ENCODE data around the gene OXER1.
"Not testable (repeated sequence)": the region's sequence is repeated elsewhere in the genome, so short reads cannot be mapped to it uniquely, and the experiment has no call there.

Gene OXER1

DNA sequence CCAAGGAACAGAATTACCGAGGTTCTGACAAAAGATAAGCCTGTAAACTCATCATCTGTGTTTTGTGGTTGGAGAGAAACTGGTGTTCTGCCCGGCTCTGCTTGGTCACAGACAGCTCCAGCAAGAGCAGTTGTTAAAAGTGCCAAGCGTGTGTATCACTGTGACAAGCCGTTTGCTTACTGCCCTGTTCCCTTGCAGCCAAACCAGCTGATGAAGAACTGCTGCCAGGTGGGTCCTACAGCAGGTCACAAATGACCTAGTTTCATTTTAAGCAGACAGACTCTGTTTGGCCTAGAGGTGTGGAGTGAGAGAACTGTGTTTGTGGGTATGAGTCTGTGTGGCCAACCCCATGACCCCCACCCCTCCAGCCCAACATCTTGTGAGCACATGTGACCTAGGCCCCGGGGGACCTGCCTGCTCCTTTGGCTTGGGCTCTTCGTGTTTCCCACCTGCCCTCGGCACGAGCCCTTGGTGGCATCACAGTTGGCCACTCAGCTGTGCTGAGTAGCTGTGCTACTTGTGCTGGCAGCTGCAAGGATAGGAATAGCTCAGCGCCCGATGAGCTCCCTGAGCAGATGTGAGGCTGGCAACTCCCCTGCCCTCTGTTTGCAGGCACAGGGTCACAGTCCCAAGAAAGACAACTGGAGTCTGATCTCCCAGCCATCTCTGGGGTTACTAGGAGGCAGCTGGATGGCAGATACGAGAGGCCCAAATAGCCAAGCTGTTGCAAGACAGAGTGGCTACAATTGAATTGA lies 9.7 kb downstream of the OXER1 start:
- in situ Hi-C loops (cut with MboI; ENCODE audit: low sequenced_read_pairs), result no loop called here

DNA sequence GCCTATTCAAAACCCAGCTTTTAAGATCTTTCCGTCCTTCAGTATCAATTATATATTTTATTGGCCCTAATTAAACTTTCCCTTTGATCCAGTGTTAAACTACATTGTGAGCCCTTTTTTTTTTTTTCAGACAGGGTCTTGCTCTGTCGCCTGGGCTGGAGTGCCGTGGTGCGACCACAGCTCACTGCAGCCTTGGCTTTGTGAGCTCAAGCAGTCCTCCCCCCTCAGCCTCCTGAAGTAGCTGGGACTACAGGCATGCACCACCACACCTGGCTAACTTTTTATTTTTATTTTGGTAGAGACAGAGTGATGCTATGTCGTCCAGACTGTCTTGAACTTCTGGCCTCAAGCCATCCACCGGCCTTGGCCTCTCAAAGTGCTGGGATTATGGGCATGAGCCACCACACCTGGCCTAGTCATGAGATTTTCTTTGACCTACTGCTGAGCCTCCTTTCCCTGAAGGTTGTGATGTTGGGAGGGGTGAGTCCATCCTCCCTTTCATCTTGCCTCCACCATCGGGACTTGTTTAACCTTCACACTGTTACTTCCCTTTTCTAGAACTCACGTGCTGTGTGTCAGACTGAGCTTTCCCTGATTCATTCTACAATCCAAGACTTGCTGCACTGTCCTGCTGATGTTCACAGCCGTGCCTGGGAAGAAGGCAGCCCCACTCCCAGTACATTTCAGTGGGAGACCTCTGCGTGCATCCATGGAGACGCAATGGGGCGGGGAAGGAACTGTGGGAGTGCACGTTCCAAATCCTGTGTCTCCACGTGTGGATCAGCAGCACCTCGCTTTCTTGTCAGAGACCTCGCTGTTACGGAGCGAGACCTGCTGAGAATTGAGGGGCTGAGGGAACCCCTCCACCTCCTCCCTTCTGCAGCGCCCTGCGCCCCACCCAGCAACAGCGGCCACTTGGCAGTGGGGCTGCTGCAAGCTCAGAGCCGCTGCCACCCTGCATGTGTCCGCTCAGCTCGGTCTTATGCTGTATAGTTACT lies 10.8 kb downstream of the OXER1 start:
- in situ Hi-C loops (cut with MboI; ENCODE audit: low sequenced_read_pairs), result no loop called here

DNA sequence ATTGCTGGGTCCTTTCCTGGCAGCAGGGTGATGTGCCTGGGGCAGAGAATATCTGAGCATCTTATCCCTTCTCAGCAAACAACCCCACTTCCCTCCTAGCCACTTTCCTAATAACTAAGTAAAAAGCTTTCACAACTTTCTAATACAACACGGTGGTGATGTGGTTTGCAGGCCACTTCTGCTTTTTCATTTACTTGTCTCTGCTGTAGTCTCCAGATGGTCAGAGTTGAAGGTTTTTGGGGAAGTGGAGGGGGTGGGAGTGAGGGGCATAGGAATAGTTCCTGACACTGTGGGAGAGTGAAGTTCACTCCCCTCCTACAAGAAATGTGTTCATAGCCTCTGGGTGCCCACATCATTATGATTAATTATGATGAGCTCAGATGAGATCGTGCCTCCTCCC lies 11.6 kb downstream of the OXER1 start:
- in situ Hi-C loops (cut with MboI; ENCODE audit: low sequenced_read_pairs), result no loop called here

DNA sequence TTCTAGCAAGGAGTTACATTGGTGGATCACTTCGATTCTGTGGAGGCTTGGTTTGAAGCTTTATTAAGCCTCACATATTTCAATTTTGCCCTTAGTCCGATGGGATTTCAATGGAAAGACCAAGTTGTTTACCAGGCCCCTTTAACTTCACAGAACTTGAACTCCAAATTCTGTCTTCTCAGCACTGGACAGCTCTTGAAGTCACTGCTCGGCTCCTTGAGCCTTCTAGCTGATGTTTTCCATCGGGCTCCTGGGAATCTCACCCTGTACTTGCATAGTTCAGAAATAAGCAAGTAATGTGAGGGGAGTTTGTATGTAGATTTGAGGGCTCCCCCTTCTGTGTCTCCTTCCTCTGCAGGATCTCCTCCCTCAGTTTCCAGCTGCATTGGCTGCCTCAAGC lies 15.1 kb downstream of the OXER1 start:
- in situ Hi-C loops (cut with MboI; ENCODE audit: low sequenced_read_pairs), result no loop called here

DNA sequence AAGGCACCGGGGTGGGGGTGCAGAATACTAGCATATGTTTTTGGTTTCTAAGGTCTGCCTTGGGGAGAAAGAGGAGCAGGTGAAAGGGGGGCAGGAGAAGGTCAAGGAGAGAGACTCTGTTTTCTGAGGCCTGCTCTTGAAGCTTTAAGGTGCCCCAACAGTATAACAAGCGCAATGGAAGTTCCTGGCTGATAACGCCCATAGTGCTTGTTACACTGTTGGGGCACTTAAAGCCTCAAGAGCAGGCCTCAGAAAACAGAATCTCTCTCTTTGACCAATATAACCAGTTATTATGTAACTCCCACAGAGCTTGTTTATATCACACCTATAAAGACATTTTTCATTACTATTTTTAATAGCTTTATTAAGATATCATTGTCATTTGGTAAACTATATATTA lies 16.5 kb downstream of the OXER1 start:
- in situ Hi-C loops (cut with MboI; ENCODE audit: low sequenced_read_pairs), result no loop called here

DNA sequence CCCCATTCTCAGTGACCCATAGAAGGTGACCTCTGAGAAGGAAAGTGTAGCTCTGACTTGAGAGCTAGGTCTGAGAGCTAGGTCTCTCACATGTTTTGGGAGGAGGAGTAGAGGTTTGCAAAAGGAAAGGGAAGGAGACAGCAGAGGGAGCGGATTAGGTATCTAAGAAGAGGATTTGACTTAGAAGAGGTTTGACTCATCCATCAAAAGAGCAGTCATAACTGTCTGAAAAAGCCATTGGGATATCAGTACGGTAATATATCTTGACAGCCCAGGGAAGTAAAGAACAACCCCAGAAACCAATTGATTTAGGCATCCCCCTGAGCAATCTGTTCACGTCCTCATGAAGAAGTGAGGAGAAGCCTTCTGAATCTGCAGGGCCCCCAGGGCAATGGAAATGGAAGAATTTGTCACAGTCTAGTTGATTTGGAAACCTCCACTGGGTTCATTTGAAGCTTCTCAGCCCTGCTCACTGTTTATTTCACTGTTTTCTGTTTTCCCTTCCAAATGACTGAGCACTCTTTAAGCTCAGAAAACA lies 19.3 kb downstream of the OXER1 start:
- in situ Hi-C loops (cut with MboI; ENCODE audit: low sequenced_read_pairs), result no loop called here

DNA sequence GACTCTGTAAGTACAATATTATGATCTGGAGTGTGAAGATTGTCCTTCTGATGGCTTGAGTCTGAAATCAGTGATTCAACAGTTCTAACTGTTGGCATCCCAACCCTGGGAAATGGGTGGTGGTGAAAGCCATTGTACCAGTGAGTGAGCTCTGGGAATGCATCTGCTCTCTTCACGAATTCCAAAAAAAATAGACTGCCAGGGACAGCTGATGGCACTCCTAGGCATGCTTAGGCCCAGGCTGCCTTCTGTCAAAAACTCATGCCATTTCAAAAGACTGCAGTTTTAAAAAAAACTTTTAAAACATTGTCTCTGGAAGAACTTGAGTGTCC lies 20.3 kb downstream of the OXER1 start:
- in situ Hi-C loops (cut with MboI; ENCODE audit: low sequenced_read_pairs), result no loop called here

DNA sequence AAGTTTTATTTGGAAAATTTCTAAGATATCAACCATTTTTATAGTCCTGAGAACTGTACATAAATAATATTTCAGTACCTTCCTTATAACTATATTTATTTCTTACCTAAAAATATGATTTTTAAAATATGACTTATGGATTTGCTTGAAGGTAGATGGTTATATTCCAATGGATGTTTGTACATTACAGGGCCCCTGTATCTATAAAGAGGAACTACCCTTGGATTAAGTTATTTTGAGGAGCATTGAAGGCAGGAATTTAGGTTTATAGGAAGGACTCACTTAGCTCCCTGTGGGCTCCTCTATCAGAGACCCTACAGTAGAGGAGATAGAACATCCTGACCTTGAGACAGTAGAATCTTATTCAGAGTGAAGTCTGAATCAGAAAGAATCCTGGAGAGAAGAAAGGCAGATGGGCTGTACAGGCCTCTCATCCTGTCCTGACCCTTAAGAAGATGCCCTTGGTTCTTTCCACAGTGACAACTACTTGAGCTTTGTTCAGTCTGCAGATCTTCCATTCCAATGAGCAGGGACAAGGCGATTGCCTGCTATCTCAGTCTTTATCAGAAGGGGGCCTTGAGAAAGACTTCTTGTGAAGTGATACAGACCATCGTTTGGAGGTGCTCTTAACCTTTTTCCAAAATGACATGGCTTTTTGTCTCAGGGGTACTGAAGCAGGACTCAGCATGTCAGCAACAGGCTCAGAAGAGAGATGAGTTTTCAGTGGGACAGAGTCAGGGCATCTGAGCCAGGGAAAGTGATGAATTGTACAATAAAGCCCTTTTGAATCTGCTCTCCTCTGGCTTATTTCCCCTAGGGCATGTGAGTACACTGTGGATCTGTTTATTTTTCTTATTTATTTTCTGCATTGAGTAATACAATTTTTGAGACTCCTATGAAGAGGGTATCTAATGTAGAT lies 20.9 kb downstream of the OXER1 start:
- in situ Hi-C loops (cut with MboI; ENCODE audit: low sequenced_read_pairs), result no loop called here

DNA sequence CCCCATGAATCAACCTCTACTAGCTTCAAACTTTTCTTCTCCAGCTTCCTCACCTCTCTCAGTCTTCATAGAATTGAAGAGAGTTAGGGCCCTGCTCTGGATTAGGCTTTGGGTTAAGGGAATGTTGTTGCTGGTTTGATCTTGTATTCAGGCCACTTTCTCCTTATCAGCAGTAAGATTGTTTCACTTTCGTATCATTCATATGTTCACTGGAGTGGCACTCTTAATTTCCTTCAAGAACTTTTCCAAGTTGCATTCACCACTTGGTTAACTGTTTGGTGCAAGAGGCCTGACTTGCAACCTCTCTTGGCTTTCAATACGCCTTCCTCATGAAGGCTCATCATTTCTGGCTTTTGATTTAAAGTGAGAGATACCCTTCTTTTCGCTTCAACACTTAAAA lies 22.8 kb downstream of the OXER1 start:
- in situ Hi-C loops (cut with MboI; ENCODE audit: low sequenced_read_pairs), result no loop called here

DNA sequence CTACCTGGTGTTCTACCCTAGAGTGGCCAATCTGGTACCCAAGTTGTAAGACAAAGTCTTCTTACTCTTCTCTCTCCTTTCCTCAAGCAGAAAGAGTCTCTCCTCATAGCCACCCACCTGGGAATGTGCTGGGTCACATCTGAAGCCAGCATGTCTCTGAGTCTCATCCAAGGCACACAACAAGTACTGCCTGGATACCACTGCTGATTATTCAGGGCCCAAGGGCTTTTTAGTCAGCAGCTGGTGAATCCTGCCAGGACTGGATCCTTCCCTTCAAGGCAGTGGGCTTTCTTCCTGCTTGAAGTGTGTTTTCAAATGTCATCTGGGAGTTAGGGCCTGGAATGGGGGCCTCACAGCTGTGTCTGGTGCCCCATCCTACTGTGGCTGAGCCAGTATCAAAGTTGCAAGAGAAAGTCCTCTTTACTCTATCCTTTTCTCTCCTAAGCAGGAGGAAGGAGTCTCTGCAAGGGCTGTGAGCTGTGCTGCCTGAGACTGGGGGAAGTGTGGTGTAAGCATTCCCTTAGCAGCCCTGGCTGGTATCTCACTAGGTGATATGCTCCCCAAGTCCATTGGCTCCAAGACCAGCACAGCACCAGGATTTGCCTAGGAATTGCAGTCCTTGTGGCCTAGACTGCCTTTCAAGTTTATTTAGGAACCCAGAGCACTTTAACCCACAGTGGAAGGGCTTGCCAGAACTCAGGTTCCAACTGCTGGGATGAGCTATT lies 27.2 kb downstream of the OXER1 start:
- in situ Hi-C loops (cut with MboI; ENCODE audit: low sequenced_read_pairs), result no loop called here

DNA sequence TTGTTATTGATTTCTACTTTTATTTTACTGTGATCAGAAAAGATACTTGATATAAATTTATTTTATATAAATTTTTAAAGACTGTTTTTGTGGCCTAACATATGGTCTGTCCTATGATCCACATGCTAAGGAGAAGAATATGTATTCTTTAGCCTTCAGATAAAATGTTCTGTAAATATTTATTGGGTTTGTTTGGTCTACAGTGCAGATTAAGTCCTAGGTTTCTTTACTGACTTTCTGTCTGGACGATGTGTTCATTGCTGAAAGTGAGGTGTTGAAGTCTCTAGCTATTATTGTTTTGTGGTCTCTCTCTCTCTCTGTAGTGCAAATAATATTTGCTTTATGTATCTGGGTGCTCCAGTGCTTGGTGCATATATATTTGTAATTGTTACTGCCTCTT lies 30.1 kb downstream of the OXER1 start:
- in situ Hi-C loops (cut with MboI; ENCODE audit: low sequenced_read_pairs), result no loop called here

DNA sequence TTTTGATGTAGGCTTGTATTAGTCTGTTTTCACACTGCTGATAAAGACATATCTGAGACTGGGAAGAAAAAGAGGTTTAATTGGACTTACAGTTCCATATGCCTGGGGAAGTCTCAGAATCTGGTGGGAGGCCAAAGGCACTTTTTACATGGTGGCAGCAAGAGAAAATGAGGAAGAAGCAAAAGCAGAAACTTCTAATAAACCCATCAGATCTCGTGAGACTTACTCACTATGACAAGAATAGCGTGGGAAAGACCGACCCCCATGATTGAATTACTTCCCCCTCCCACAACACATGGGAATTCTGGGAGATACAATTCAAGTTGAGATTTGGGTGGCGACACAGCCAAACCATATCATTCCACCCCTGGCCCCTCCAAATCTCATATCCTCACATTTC lies 32.6 kb downstream of the OXER1 start:
- in situ Hi-C loops (cut with MboI; ENCODE audit: low sequenced_read_pairs), result not testable (repeated sequence)

DNA sequence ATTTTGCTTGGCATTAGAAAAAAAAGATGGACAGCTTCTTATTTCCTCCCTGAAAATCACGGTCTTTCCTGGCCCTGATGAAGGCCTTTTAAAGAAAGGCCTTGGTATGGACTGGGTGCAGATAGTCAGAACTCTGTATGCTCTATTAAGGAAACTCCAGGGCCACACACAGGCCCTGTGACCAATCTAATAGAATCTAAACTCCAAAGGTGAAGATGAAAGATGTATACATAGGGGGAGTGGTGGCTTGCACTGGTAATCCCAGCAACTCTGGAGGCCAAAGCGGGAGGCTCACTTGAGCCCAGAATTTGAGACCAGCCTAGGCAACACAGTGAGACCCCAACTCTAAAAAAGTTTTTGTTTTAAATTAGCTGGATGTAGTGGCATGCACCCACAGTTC lies 37.3 kb downstream of the OXER1 start:
- in situ Hi-C loops (cut with MboI; ENCODE audit: low sequenced_read_pairs), result no loop called here

DNA sequence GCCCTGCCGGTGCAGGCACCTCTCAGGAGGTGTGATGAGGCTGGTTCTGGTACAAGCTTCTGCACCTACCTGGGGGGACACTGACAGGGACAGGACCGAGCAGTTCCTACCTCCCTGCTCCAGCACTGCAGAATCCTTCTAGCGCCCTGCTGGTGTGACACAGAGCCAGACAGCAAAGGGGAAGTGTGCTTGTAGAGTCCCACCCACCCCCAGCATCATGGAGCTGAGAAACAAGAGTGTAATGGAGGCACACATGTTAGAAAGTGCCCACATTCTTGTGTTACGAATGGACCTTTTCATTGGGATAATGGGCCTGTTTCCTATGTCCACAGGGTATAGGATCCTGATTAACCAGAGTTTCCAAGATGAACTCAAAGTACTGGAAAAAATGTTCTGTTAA lies 38.3 kb downstream of the OXER1 start:
- in situ Hi-C loops (cut with MboI; ENCODE audit: low sequenced_read_pairs), result no loop called here

DNA sequence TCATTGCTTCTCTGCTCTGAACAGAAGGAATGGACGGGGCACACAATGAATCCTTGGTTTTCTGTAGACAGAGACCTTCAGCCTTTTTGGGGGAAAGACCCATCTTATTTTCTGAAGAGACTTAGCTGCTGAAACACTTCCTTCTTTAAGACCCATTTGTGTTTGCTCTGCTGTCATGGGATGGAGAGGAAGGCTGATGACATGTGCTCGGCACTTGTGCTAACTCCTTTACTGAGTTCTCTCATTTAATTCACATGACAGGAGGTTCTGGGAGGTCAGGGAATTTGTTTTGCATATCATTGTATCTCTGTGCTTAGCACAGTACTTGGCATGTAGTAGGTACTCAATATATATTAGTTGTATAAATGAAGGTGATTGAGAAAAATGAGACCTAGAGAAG lies 39.0 kb downstream of the OXER1 start:
- in situ Hi-C loops (cut with MboI; ENCODE audit: low sequenced_read_pairs), result no loop called here

DNA sequence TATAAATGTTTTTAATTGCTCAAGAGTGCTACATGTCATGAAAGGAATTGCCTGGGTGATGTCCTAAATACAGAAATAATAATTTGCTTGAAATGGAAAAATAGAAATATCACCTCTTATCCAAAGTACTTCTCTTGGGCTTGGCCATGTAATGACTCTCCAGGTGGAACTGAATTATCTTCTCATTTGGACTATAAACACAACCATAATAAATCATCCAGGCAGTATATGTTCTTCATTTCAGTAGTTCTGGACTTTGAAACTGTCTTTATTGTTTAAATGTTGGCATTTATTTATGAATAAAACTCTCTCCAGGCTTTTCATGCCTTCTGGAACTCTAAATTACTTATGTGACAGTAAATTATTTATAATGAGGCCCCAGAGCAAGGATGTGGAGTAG lies 40.5 kb downstream of the OXER1 start:
- in situ Hi-C loops (cut with MboI; ENCODE audit: low sequenced_read_pairs), result no loop called here

DNA sequence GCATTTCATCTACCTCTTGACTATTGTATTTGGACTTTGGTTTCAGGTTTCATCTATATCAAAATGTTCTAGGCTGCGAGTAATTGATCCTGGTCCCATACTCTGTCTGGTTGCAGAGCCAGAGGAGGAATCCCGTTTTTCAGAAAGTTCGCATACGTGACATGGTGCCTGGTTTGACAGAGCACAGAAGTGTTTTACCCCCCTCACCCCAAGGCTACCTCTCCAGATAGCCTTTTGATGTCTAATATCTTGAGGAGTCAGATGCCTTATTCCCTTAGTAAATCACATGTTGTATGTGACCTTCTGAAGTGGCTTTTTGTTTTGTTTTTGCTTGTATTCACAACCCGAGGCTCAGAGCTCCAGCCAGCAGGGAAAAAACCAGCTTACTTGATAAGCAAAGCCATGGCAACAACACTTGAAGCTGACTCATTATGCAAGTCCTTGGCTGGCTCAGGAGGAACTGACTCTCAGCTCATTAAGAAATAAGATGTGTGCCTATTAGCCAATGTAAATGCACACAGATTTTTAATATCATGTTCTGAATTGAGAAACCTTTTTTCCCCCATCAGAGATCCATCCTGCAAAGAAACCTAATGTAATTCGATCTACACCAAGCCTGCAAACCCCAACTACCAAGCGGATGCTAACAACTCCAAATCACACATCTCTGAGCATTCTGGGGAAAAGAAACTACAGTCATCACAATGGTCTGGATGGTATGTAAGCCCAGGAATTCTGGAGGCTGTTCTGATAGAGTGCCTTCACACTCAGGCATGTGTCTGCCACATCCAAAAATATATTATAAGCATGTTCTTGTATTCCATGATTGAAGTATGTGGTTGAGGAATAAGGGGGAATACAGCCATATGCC lies 41.4 kb downstream of the OXER1 start:
- in situ Hi-C loops (cut with MboI; ENCODE audit: low sequenced_read_pairs), result no loop called here

DNA sequence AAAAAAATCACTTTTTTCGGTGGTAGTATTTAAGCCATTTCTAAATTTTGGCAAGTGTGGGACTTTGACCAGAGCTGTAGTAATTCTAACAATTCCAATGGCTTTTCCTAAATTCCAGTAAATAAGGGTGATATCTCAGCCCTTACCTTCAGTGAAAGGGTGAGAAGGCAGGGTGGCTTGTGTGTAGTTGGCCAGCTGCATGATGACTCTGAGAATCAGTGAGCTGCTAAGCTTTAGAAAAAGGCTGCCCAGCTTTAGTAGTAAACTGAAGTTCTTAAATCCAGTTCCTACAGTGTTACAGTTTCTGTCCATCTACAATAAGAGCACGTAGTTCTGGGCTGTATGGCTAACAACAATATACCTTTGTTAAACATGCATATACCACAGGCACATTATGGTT lies 42.0 kb downstream of the OXER1 start:
- in situ Hi-C loops (cut with MboI; ENCODE audit: low sequenced_read_pairs), result no loop called here

DNA sequence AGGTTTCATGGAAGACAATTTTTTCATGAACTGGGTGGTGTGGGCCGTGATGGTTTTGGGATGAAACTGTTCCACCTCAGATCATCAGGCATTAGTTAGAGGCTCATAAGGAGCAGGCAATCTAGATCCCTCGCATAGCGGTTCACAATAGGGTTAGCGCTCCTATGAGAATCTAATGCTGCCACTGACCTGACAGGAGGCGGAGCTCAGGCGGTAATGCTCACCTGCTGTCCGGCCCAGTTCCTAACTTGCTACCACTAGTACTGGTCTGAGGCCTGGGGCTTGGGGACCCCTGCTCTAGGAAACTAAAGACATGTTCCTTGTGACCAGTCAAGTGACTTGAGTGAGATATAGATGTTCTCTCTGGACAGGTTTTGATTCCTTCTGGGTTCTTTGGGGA lies 49.2 kb downstream of the OXER1 start:
- in situ Hi-C loops (cut with MboI; ENCODE audit: low sequenced_read_pairs), result no loop called here

Measured in HL-60/S4 (cell line).